ENCODE results near the gene SEL1L3.

SEL1L3 gene

DNA sequence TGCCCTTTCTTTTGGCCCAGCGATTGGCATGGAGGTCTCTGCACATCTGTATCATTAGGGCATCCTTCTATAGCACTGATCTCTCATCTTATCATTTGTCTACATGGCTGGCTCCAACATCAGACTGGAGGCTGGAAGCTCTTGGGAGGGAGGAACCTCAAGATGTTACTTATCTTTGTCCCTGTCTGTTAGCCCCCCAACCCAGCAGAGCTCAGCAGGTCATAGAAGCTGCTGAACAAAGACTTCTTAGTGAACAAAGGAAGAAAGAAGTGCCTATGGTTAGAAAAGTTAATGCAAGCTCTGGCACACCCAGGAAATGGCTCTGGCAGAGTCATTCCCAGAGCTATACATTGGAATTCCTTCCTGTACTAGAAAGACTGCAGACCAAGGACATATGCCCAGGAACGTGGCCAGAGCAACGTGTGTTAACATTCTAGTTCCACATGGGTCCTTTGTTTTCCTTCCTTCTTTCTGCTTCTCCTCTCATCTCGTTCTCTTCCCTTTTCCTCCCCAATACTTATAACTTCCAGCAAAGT lies 74.0 kb downstream of the SEL1L3 start:
- TF ChIP-seq, protein P1, sequence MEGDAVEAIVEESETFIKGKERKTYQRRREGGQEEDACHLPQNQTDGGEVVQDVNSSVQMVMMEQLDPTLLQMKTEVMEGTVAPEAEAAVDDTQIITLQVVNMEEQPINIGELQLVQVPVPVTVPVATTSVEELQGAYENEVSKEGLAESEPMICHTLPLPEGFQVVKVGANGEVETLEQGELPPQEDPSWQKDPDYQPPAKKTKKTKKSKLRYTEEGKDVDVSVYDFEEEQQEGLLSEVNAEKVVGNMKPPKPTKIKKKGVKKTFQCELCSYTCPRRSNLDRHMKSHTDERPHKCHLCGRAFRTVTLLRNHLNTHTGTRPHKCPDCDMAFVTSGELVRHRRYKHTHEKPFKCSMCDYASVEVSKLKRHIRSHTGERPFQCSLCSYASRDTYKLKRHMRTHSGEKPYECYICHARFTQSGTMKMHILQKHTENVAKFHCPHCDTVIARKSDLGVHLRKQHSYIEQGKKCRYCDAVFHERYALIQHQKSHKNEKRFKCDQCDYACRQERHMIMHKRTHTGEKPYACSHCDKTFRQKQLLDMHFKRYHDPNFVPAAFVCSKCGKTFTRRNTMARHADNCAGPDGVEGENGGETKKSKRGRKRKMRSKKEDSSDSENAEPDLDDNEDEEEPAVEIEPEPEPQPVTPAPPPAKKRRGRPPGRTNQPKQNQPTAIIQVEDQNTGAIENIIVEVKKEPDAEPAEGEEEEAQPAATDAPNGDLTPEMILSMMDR (IDR thresholded peaks at IDR 0.05; ENCODE audit: control extremely low read depth, extremely low read depth, low read depth, missing control alignments): no peak
- ChIA-PET CTCF (no interaction called here), POLR2A (no interaction called here)
- no peak for DNase-seq (ENCODE audit: extremely low spot score)

DNA sequence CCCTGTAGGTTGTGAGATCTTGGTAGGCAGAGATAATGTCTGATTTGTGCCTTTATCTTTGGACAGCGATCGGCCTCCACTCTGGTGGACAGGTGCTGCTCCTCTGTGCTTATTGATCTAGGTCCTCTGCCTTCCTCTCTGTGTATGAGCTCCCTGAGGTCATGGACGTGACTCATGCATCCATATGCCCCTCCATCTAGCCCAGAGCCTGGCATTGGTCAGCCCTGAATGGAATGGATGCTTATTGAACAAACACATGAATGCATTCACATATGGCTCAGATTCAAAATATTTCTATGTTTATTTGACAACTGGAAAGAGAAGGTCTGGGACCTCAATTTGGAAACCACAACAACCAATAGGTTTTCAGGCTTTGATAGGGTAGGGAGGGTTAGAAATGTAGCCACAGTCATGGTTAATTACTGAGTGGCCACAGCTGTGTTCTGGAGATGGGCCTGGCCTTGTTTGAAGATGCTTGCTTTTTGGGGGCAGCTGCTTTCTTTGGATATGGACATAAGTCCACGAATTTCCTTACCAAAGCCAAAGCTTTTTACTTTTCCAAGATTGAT lies 76.2 kb downstream of the SEL1L3 start:
- DNase-seq (ENCODE audit: extremely low spot score): no peak

DNA sequence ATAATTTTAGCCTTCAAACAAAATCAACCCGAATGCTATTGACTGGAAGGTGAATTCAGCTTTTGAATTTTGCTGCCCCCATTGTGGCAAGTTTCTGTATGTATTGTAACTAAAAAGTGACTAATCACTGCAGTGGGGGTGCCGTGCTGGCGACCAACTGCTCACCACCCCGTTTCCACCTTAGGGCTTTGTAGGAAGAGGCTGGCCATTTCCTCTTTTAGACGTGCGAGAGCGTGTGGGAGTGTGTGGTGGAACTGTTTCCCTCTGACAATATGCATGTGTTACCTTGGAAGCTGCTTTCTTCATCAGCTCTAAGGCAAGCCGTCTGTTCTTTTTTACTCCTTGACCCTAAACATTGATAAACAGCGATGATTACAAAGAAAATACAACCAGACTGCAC lies 78.8 kb downstream of the SEL1L3 start:
- POLR2A ChIA-PET: no interaction called here
- TF ChIP-seq, protein P1 (IDR thresholded peaks at IDR 0.05; ENCODE audit: control extremely low read depth, extremely low read depth, low read depth, missing control alignments): no peak
- CTCF ChIA-PET: interaction anchor here (0.8 to 1.6 kb wide), 6 partner anchors 8 to 31 kb away, joined by 3 to 4 read pairs (median 3); no protein-coding TSS in a partner anchor
- no peak for DNase-seq (ENCODE audit: extremely low spot score)

More for the DNA sequence above, 76.2 kb downstream of the SEL1L3 start:
- TF ChIP-seq, protein P1 (IDR thresholded peaks at IDR 0.05; ENCODE audit: control extremely low read depth, extremely low read depth, low read depth, missing control alignments): no peak
- ChIA-PET CTCF (no interaction called here), POLR2A (no interaction called here)

DNA sequence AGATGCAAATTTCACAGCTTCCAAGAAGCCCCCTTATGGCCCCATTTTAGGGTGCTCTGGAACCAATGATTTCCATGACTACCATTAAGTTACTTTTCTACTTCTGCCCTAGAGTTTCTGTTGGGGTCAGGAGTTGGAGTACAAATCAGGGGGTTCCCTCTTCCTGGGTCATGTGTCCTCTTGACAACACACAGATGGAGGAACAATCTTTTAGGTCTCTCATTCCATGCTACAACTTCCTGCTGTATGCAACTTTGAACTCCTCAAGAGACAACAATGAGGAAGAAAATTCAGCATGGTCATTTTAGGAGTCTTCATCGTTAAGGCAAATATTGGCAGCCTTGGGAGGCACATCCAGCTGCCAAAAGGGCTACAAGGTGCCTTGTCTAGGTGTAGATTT lies 79.7 kb downstream of the SEL1L3 start:
- ChIA-PET CTCF (interaction anchor here (0.9 to 1.6 kb wide), 3 partner anchors 14 to 26 kb away, joined by 3 to 4 read pairs (median 3); no protein-coding TSS in a partner anchor), POLR2A (no interaction called here)
- DNase-seq (ENCODE audit: extremely low spot score): no peak
- TF ChIP-seq, protein P1 (IDR thresholded peaks at IDR 0.05; ENCODE audit: control extremely low read depth, extremely low read depth, low read depth, missing control alignments): no peak

DNA sequence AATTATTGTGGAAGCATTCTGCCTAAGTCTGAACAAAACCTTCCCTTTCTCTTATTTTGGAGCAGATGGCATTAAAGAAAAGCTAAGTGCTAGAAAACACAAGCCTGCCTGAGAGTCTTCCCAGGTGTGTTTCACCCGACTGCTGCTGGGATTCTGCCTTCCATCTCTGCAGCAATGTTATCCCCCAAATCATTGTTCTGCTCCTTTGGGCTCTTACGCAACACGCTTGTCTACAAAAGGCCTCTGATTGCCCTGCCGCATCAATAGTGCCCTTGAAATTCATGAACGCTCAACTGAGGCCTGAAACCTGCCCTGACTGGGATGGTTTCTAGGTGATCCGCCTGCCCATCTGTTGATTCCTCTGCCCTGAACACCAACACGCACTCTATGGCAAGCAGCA lies 80.3 kb downstream of the SEL1L3 start:
- DNase-seq (ENCODE audit: extremely low spot score): no peak
- ChIA-PET CTCF (interaction anchor here (0.9 to 1.1 kb wide), 3 partner anchors 26 to 343 kb away, joined by 3 read pairs; no protein-coding TSS in a partner anchor), POLR2A (no interaction called here)
- TF ChIP-seq, protein P1 (IDR thresholded peaks at IDR 0.05; ENCODE audit: control extremely low read depth, extremely low read depth, low read depth, missing control alignments): no peak

DNA sequence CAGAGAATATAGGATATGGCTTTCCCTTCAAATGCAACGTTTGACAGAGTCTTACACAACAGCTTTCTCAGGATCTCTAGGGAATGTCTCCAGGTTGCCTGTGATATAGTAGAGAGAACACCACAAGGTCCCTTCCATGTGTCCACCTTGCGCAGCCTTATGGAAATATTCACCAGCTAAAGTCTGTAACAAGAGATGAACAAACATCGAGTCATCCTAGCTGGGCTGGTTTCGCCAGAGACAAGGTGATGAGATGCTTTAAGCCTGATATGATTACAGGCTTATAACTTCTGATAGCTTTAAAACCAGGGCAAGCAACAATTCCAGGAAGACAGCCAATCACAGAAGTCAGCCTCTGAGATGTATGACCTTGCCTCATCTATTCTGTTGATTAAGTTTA lies 83.8 kb downstream of the SEL1L3 start:
- ChIA-PET POLR2A (no interaction called here), CTCF (interaction anchor here (0.9 to 1.2 kb wide), 2 partner anchors 9 to 41 kb away, joined by 3 read pairs; no protein-coding TSS in a partner anchor)
- TF ChIP-seq, protein P1 (IDR thresholded peaks at IDR 0.05; ENCODE audit: control extremely low read depth, extremely low read depth, low read depth, missing control alignments): no peak
- no peak for DNase-seq (ENCODE audit: extremely low spot score)
